Stimulated activated CD8-positive, alpha-beta memory T cell treated with anti-CD3 and anti-CD28 coated beads, Interleukin-7, amount 100 ng/mL, for 48 hours (primary cell): ENCODE data around the gene ANKRD13D.

Experiments
- DNase-seq, 2 donors: peaks; one replicate each; pipeline ENCODE4 v3.0.0-alpha.2; 2020; ENCODE audit warnings: low read depth in 1 of 2; ENCODE audit errors: extremely low read depth in 1 of 2

Gene ANKRD13D

DNA sequence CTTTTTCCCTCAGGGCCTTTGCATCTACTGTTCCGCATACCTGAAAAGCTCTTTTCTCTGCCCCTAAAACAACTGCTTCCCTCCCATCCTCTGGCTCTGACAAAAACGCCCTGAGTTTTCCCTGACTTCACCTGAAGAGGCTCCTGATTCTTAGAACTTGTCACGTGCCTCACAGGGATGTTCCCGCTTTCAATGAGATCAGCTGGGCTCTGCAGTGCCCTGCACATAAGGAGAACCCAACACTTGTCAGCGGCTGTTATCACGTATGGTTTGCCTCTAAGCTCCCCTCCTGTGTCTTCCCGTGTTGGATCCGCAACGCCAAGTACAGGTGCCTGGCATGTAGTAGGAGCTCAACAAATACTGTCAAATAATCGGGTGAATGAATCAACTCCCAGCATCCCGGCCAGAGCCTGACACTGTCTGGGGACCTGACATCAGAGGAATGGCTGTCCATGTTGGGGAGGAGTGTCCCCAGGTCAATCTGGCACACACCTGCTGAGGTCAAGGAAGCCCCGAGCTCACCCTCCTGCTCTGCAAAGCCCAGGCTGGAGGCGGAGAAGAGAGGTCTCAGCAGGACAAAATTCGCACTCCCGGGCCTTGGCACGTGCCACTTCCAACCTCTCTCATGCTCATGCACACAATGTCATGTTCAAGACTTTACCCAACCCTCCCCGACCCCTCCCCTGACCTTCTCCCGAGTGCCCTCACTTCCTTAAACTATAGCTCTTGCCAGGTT, 27.0 kb upstream of the ANKRD13D start:
- no peak for DNase-seq

DNA sequence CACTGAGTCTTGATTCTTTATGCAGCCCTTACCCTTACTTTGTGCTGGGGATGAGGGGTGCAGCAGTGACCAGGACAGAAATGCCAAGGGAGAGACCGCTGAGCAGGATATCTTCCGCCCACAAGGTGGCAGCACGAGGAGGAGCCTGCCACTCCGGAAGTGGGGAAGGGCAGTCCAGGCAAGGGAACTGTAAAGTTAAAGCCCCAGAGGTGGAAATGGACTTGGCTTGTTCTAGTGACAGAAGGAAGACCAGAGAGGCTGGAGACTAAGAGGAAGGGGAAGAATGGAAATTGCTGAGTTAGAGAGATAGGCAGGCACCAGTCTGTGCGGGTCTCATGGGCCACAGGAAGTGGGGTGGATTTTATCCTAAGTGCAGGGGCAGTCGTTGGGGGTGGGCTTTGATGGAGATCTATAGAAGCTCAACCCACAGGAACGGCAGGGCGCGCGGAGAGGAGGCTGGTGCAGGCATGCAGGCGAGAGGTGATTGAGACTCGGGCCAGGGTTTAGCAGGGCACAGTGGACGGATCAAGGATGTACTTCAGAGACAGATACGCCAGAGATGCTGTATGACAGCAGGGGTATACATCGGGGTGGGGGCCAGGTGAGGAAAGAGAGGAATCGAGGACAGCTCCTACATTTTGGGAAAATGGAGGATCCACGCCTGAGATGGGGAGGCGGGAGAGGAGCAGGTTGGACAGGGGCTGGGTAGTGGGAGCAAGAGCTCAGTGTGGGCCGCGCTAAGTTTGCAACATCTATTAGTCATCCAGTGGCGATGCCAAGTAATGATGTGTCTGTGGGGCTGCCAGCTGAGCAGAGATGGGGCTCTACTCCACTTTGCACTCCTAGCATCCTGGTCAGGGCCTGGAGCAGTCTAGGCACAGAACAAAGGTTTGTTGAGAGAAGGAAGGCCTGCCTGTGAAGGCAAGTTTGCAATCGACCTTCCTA, 26.1 kb upstream of the ANKRD13D start:
- DNase-seq, result peak; percentile 48 to 73

DNA sequence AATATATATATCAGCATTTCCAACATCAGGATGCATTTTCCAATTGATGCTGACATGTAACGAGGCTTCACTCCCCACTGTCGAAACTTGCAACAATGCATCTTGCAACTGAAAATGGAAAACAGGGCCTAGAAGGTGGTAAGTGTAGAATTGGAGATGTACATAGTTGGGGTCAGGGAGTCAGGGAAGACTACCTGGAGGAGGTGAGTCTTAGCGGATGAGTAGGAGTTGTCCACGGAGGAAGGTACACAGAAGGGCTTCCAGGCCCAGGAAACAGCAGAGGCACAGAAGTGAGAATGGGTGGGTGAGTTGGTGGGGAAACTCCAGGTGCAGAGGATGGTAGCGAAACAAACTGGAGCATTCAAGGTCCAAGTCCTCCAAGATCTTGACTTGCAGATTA, 24.8 kb upstream of the ANKRD13D start:
- no peak for DNase-seq

DNA sequence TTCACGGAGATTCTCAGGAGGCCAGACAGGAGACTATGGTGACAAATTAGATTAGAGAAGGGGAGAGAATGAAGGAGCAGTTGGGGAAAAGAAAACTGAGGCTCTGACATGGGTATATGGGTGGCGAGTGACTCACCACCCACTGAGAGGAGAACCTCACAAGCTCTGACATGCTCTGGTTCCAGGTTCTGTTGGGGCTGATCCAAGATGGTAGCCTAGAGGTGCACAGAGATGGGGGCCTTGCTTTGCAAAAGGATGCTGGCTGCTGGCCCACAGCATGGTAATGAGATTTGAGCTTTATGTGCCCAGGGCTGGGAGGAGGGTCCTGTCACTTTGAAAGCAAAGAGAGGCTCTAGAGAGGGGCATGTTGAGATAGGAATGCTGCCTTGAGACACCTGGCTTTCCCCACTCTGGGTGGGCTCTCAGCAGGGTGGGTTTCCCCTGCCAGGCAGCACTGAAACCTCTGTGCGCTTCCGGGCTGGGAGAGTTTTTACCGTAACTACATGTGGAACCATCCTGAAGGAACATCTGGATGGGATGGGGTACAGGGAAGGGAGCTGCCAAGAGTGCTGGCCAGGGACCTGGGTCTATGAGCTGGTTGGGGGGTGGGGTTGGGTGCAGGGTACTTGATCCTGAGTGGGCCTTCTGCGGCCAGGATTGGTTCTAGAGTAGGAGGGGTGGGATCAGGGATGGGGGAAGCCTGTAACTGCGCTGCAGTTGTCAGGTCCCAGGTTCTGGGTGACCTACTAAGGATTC, 24.0 kb upstream of the ANKRD13D start:
- DNase-seq, result no peak

DNA sequence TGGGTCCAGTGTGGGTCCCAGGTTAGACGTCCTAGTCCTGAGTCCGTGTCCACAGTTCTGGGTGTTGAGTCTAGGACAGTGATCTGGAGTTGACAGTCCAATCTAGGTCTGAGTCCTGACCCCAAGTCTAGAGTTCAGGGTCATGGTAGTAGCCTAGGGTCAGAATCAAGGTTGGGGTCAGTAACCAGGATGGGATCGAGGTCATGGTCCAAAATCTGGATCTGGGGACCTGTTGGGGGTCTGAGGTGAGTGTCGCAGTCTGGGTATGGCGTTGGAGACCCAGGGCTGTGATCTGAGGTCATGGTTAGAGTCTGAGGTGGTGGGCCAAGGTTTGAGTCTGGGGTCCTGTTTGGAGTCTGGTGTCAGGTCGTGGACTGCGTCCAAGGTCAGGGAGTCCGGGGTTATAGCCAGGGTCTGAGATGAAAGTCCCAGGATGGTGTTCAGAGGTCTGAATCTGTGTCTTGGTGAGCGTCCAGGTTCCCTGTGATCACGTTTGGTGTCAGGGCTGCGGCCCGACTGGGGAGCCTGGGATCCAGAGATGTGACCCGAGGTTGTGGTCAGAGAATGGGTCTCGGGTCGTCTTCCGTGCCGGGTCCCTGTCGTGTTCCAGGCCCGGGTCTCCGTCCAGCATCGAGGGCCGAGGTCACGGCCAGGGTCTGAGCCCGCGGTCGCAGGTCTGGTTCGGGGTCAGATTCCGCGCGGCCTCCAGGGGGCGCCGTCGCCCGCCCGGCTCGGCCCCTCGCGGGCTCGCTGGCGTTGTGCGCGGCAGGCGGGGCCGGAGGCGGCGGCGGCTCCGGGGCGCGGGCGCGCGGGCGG, 23.3 kb upstream of the ANKRD13D start:
- DNase-seq, result peak in 1 of 2 donors; percentile 64

DNA sequence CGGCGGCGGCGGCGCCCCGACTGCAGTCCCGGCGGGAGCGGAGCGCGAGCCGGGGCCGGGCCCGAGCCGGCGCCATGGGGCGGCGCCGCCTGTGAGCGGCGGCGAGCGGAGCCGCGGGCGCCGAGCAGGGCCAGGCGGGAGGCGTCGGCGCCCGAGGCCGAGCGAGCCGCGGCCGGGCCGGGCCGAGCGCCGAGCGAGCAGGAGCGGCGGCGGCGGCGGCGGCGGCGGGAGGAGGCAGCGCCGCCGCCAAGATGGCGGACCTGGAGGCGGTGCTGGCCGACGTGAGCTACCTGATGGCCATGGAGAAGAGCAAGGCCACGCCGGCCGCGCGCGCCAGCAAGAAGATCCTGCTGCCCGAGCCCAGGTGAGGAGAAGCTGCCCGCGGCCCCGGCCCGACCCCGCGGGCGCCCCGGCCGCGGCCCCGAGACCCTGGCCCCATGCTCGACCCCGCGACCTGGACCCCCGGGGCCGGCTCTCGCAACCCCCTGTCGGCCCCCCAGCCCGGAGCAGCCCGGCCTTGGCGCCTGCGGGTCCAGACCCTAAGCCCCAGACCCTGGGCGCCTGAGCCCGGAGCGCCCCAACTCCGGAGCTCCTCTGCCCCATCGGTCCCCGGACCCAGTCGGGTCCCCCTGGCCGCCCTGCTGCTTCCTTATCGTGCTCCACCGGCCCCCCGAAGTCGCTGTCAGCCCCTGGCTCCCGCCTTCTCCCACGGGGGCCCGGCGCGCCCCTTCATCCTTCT, 22.5 kb upstream of the ANKRD13D start, which contains the start of gene GRK2:
TSS of gene GRK2 (plus strand) at position 25 of the 739 bp plus-strand sequence. CDS start at position 252, 227 bp downstream.
- no peak for DNase-seq

DNA sequence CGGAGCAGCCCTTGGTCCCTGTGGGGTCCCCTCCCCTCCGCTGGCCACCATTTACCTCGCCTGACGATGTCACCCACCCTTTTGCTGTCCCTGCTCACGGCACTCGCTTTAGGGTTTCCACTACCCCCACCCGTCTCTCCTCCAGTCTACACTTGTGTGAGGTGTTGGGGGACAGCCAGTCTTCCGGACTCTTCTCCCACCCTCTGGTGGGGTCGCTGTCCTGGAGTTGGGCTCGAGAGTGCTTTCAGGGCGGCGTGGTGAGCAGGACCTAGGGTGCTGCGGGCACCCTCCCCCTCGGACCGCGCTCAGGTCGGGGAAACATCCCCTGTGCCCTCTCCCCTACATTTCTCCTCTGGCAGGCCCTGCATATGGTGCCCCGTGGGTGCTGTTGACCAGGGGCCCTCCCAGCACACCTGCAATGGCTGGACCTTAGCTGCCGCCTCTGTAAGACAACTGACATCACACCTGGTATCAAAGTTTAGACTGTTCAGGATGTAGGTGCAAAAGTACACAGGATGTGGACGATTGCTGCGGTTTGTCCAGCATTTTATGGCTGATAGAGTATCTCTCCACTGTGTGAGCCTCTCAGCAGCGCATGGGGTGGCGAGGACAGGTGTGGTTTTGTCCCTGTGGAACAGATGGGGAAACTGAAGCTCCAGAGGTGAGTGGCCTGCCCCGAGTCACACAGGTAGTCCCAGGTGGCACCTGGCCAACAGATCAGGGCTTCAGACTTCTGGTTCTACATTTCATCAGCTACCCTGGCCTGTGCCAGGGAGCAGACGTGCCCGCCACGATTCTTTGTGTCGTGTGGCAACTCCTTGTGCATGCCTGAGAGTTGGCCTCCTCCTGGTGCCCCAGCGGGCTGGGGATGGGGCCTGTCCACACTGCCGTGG, 21.7 kb upstream of the ANKRD13D start:
- DNase-seq, result no peak

DNA sequence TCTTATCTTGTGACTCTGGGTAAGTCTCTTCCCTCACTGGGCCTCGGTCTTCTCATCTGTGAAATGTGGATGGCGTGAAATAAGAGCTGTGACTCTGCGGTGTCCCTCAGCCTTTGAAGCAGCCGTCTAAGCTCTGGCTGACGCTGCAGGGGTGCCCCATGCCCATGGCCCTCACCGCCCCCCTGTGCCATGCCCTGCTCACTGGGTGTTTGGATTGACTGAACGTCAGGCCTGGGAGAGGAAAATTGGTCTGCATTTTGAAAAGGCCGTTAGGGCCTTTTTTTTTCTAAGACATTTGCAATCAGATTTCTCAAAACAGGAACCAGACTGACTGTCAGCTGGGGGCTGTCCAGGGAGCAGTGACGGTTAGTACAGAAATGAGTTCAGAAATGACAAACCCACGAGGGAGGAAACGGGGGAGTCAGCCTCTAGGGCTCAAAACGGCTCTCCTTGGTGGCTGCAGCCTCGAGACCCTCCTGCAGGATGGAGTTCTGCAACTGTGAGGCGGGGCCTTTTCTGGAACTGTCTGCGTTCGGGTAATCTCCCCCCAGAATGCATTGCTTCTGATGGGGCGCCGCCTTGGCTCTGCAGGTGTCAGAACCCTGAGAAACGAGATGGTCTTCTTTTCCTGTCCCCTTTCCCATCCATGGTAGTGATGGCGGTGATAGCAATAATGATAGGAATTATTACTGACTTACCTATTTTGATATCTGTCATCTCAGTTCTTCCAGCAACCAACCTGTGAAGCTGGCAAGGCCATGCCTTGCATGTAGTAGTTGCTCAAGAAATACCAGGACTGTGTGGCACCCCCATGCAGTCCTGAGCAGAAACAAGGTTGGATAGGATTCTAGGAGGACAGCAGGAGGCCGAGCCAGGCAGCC, 20.8 kb upstream of the ANKRD13D start:
- DNase-seq, result peak; percentile 49 to 81

DNA sequence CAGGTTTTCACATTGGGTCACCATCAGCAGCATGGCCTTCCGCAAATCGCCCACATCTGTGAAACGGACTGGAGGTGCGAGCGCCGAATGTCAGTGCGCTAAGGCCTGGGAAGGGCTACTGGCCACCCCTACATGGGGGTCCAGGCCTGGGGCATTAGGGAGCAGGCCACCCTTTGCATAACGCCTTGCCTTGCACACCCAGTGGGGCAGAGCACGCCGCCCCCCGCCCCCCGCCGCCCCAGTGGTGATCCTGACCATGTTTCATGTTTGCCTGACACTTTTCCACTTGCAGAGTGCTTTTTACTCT, 20.2 kb upstream of the ANKRD13D start:
- no peak for DNase-seq

DNA sequence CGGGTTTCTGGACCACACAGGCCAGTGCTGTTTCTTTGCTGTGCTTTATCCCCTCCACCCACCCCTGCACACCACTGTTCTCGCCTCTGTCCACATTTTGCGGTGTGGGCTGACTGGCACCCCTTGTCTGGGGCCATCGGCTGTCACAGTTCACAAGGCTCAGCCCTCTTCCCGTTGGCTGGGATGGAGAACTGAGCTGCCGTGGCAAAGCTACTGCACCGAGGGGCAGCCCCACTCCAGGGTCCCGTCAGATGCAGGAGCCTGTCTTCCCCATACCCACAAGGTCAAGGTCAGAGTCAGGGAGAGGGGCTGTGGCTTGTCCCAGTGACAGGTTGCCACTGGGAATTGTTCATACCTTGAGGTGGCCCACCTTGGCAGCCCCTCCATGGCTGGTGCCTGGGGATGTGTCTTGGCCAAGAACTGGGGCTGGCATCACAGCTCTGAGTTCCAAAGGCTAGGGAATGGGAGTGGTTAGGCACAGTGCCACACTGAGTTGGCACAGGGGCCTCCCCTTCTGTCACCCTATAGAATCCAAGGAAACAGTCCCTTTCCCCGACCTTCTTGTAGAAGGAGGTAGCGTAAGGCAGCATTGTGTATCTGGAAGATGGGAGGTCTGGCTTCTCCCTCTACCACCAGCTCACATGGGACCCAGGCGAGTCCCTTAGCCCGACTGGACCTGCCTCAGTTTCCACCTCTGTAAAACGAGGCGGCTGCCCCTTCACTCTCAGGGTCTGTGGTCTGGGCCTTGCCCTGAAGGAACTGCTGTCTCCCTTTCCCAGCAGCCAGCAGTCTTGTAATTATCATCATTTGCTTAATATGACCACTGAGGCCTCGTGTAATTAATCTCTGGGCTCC, 19.5 kb upstream of the ANKRD13D start:
- DNase-seq, result no peak

DNA sequence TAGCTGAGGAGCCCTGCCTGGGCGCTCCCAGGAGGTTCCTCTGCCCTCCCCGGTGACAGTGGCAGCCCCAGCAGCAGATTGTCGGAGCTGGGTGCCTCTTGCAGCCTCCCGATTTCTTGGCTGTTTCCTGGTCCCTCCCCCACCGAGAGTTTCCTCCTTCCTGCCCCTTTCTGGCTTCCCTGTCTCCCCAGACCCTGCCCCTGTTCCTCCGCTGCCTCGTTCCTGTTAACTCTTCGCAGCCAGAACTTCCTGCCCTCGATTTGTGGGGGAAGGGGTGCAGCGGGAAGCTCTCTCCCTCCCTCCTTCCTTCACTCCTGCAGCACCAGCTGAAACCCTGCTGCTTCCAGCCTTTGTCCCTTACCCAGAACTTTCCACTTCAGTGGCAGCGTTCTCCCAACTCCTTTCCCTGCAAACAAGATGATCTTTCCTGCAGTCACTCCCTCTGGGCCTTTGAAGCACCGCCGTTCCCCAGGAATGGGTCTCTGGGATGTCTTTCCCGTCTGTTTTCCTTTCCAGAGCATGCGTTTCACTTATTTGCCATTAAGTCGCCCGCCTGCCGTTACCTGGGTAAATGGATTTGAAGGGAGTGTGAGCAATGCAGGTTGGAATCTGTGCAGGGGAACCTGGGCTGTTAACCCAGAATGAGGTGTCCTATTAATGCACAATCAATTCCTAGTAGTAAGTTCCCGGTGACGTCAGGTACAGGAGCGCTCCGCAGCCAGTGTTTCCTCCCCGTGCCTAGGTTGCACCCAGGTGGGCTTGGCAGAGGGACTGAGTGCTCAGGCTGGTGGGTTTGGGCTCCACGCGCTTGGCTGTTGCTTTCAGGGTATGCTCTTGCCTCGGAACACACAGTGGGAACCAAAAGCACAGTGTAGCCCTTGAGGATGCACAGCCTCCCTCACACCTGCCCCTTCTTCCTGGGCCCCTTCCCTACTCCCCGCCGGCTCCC, 18.6 kb upstream of the ANKRD13D start:
- no peak for DNase-seq

DNA sequence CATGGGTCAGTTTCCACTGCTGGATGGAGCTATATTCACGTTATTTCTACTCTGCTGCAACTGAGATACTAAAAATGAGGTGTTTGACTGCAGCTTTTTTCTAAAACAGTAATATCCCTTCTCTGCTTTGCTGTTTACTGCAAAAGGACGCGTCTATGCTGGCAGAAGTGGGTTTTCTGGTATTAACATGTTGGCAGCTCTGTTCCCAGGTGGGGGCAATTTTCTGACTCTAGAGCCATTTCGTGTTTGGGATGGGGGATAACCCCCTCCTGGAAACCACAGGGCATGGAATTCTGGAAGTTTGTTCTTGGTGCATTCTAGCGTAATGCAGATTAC, 17.9 kb upstream of the ANKRD13D start:
- no peak for DNase-seq

DNA sequence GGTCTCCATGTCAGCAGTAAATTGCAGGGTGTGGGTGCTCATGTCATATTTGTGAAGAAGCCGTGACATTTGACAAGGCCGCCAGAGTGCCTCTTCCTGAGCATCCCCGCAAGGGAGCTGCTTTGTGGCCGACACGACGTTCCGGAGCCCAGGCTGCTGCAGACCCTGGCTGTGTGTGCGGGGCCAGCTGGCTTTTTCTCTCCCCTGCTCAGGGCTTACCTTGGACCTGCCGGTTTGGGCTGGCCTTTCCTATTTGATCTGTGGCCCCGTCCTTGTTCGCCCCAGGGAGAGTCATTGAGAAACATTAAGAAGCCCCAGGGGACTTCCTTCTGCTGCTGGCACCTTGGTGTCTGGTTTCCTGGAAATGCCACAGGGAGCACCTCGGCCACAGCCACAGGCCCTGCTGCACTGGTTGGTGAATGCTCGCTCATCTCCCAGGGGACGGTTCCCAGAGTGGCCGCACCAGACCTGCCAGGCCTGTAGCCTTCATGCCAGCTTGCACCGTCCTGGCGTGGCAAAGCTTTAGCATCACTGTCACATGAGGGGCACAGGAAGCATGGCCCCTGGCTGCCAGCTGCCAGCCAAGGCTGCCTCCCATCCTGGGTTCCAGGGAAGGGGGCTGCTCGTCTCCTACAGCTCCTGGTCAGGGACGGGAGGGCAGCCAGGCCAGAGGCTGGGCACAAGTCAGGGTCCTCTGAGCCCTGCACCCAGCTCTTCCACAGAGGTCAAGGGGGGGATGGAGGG, 17.4 kb upstream of the ANKRD13D start:
- DNase-seq, result peak; percentile 58 to 68

DNA sequence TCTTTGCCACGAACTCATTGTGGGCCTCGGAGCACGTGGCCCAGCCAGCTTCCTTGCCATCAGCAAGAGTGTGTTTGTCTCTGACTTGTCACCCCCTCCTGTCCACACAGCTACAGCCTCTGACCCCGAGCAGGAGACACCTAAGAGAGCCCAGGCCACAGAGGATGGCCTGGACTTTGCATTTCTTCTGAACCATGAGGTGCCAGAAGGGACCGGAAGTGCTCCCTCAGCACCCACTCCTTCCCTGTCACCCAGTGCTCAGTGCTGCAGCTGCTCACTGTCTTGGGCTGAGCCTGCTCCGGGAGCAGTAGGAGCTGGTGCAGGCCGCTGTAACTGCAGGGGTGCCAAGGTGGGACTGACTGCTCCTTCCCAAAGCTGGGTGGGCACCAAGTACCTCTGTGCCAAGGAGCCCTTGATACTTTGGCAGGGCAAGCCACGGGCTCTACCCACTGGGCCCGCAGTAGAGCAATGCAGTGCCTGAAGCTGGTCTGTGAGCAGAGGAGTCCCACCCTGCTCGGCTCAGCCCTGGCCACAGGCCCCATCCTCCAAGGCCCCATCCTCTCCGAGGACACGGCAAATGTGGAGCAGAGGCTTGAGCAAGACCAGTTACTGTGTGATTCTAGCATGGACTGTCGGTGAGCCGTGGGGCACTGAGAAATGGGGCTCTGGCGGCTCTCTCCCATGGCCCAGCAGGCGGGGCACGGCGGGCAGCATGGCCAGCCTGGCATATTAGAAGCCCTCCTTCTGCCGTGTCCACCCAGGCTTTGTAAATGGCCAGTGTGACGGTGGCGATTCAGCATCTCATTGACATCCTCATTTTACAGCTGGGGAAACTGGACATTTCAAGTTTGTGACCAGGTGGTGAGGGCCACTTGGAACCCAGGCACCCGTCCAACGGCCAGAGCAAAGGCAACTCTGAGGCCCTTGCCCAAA, 16.5 kb upstream of the ANKRD13D start:
- DNase-seq, result no peak
